Measurements from ENCODE around the gene OPALIN. TPM values are rescaled to one million over a fixed set of nuclear protein-coding genes. Genes with fewer than 3 reads are reported as not detected.

The OPALIN gene
- total RNA-seq, 1 experiment from 2014 or later: not detected

- DNase-seq (ENCODE audit: low read depth): peak; percentile 4
Observed at GRCh38 chr10:96374639-96374984, 15.8 kb upstream of the OPALIN start.

- DNase-seq (ENCODE audit: low read depth): no peak
Observed at GRCh38 chr10:96374004-96374403, 15.2 kb upstream of the OPALIN start.

- no peak for DNase-seq (ENCODE audit: low read depth)
Observed at GRCh38 chr10:96371356-96371755, 12.6 kb upstream of the OPALIN start.

GRCh38 chr10:96370584-96371157 lies 11.9 kb upstream of the OPALIN start:
- peak; percentile 34 for DNase-seq (ENCODE audit: low read depth)

- no peak for DNase-seq (ENCODE audit: low read depth)
Observed at GRCh38 chr10:96369890-96370583, 11.2 kb upstream of the OPALIN start.

DNA sequence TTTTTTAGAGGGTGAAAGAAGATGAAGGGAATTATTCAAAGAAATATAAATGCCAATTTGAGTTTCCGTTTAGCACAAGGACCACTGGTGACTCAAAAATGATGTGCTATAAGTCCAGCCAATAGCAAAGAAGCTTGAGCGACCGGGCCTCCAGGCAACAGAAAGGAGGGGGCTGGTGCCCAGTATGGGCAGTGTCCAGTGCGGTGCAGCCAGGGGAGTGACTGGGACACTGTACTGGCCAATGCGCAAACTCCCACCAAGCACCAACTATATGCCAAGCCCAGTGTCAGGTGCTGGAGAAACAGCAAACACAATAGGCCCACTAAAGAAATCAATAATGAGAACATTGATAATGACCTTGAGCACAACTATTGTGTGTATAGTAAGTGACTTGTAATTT lies 10.2 kb upstream of the OPALIN start:
- DNase-seq (ENCODE audit: low read depth): no peak

DNA sequence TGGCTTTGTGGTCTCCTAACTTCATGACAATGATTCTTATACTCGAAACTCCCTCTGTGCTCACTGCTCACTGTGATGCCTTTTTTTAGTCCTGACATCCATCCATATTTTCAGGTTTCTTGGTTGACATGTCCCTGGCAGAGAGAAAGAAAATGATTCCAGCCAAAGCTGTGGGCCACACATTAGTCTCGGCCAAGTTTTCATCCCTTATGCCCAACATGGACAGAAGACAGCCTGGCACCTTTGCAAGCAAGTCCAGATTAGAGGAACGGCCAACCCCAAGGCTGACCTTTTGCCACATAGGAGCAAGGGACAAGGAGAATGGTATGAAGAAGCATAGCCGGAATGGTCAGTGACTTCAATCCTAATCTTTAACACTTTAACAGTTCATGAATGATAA lies 8.7 kb upstream of the OPALIN start:
- DNase-seq (ENCODE audit: low read depth): no peak

DNA sequence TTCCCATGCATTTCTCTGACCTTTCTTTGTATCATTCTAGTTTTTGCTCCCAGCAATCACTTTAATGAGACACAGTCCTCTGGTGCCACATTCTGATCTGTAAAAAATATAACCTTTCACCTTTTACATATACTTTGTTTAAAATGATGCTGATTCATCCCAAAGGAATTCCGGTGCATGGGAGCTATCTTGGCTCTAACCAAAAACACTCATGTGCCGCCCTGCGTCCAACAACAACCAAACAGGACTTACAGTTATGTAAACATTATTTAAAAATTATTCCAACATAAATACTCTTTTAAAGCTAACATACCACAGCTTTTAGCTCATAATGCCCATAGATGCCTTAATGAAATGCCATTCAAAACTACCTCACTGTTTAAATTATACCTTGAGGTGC lies 7.7 kb upstream of the OPALIN start:
- no peak for DNase-seq (ENCODE audit: low read depth)

DNA sequence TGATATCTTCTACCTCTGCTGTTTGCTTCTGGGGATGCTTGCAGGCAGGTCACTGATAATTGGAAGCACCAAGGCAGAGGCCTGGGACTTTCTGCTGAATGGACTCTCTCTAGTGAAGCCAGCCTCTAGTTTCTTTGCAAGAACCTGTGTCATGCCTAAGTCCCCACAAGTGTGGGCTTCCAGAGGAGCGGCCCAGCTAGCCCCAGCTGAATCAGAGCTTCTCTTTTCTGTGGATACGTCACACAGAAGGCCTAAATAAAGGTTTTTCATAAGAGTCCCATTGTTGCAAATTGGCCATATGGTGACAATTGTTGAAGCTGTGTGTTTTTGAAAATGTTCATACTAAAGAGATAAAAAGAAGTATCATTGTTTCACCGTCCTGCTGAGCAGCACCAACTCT lies 6.8 kb upstream of the OPALIN start:
- DNase-seq (ENCODE audit: low read depth): no peak

- no peak for DNase-seq (ENCODE audit: low read depth)
Observed at GRCh38 chr10:96360766-96361165, 2.0 kb upstream of the OPALIN start.

GRCh38 chr10:96360331-96360730 lies 1.5 kb upstream of the OPALIN start:
- DNase-seq (ENCODE audit: low read depth): no peak

DNA sequence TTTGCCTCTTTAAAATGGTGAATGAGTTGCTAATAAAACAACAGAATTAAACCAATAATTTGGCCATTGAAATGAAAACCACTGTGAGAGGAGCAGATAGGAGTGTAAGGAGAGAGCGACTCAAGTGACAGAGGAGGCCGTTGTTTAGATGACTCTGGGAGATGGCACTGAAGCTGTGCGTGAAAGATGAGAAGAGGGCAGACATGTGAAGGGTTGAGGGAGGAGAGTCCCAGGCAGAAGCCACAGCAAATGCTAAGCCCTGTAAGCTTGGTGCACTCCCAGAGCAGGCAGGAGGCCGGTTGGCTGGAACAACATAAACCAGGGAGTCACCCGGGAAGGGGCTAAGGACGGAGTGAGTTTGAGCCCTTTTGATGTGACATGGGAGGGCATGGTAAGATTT lies 814 bp upstream of the OPALIN start:
- DNase-seq (ENCODE audit: low read depth): no peak

DNA sequence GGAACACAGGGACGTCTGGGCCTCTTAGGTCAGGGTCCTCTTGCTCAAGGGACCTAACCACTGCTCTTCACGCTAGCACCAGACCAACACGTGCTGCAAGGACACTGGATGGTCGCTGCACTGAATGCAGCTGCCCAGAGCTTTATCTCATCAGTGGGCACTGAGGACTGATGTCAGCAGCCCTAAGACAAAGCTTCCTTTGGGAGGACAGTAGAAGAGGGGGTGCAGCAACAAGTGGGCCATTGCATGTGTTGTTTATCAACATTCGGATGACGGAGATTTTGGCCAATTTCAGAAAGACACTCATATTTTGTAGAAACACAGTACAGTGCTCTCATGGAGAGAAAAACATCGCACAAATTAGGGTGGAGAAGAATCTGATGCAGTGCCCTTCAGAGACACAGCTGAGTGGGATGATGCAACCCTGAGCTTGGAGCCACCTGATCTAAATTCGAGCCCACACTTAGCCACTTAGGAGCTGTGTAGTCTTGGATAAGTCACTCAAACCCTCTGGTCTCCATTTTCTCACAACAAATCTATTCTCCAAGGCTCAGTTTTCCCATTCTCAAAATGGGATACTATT lies 1.7 kb downstream of the OPALIN start:
- DNase-seq (ENCODE audit: low read depth): no peak

- DNase-seq (ENCODE audit: low read depth): no peak
Observed at GRCh38 chr10:96352582-96352981, 6.2 kb downstream of the OPALIN start.

GRCh38 chr10:96352027-96352426 lies 6.8 kb downstream of the OPALIN start:
- DNase-seq (ENCODE audit: low read depth): no peak

DNA sequence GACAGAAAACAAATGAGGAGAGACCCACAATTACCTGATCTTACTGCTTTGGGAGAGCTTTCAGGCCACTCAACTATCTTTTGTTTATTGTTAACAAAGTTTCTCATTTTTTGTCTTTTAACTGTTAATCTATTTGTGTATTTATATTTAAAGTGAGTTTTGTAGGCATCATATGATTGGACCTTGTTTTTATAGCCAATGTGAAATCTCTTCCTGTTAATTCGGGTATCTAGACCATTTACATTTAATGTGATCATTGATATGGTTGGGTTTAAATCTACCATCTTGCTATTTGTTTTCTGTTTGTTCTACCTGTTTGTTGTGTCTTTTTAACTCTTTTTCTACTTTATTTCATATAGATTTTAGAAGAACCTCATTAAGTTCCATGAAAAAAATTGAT lies 12.5 kb downstream of the OPALIN start:
- no peak for DNase-seq (ENCODE audit: low read depth)

DNA sequence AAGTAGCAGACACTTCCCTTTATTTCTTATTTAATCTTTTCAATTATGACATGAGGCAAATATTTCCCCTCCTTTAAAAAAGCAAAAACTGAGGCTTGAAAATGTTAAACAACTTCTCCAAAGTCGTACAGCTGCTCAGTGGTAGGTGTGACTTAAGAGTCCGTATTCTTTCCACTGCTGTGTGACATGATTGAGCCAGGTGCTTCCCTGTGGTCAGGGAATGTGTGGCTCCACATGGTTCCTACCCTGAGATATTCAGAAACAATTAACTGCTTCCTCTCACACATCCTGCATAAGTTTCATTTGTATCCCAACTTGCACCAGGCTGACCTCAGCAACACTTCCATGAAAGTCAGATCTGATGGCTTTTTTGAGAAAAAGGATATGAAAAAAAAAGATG lies 13.6 kb downstream of the OPALIN start:
- DNase-seq (ENCODE audit: low read depth): no peak

DNA sequence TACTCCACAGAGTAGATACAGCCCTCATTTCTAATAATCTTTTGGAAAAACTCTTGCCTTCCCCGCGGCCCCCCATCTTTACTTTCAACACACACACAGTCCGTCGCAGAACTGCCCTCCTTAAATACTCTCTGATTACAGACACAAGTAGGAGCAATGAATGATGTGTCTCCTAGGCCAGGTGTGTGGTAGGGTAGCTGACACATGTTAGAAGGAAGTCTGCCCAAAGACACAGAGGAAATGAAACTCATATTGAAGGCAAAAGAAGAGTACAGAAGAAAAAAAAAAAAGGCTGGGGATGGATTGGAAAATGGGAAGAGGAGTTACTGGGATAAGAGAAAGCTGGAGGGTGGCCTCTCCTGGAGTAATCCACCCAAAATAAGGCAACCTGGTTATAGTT lies 14.6 kb downstream of the OPALIN start:
- DNase-seq (ENCODE audit: low read depth): no peak

DNA sequence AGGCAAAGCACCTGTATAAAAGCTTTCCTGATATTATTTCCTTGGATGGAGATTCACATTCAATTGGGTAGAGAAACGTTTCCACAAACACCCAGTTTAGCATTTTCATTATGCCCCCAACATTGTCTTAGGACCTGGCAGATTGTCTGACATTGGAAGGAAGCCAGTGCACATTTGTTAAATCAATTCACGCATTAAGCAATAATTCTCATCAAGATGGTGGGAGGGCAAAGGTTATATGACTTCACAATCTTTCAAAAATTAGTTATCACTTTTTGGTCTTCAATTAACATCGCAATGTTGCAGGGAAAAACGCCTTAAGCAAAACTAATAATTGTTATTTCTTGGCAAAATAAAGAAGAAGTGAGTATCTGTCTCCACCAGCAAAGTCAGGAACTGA lies 16.4 kb downstream of the OPALIN start:
- DNase-seq (ENCODE audit: low read depth): no peak

DNA sequence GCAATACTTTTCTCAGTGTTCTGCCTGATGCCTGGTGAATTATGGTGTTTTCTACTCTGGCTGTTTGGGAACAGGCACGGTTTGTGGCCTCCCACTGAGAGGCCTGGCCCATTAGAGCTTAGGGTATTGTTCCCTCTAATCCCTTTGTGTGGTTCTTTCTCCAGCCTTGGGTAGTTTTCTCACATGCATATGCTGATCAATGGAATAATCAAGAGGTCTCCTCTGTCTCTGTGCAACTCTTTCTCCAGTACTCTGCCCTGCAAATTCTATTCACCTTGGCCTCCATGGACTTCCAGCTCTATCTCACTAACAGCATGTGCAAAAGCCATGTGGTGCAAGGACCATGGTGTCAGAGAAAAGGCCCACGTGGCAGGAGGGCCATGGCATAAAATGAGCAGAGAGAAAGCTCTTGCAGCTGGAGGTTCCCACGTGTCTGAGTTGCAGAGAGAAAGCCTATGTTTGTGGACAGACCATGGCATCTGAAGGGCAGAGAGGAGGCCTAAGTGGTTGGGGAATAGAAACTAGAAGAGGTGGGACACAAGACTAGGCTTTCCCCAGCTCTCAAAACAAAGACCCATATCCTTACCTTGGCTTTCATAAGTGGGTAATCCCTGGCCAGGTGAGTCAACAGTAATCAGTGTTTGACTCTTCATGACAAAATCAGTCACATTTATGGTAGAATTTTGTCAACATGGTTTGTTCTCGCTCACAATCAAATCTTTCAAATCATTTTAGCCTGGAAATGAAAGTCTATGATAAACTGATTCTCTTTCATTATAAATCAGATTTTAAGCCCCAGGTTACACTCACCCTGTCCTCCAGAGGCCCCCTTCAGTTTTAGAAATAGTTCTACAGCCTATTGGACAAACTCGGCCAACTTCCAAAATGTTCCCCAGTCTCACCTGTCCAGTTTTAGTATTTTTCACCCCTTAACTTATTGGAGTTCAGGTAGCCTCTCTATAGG lies 17.3 kb downstream of the OPALIN start:
- no peak for DNase-seq (ENCODE audit: low read depth)

DNA sequence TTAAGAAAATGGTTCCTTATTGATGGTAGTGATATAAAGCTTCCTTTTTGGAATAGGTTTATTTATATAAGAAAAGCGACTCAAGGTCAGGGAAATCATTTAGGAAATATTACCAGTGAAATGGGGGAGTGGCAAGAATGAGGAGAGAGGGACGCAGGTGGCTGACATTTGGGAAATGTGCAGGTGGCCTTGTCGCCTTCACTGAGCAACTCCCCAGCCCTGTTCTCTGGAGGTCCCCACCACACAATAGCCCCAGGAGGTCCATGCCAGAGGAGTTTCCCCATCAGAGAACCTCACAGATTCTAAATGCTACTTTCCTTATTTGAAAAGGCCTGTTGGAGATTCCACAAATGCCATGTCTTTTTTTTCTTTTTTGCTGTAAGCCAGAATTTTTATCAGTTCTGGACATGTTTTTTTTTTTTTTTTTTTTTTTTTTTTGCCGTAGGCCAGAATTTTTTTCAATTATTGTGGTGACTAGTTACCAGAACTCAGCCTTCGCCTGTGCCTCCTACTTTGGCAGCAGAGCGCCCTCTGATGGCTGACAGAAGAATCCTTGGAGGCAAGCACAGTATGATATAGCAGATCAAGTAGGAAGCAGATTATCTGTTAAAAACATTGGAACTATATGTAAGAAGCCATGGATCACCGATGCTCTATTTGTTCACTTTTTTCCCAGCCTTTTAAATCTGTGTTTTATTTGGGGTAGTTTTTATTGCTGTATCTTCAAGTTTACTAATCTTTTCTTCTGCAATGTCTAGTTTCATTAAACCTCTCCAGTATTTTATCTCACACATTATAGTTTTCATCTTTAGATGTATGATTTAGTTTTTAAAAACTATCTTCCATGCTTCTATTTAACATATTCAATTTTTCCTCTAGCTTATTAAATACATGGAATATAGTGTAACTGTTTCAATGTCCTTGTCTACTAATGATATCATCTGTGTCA lies 18.6 kb downstream of the OPALIN start:
- peak; percentile 44 for DNase-seq (ENCODE audit: low read depth)
